IPS-NIHi7 (cell line): ENCODE results near the gene PITPNC1.
"Not testable (repeated sequence)": the region's sequence is repeated elsewhere in the genome, so short reads cannot be mapped to it uniquely, and the experiment has no call there.

Experiments used
- DNase-seq: peaks from one replicate; pipeline ENCODE4 v3.0.0; 2012; ENCODE audit warnings: mixed read lengths; ENCODE audit errors: extremely low spot score

The PITPNC1 gene

DNA sequence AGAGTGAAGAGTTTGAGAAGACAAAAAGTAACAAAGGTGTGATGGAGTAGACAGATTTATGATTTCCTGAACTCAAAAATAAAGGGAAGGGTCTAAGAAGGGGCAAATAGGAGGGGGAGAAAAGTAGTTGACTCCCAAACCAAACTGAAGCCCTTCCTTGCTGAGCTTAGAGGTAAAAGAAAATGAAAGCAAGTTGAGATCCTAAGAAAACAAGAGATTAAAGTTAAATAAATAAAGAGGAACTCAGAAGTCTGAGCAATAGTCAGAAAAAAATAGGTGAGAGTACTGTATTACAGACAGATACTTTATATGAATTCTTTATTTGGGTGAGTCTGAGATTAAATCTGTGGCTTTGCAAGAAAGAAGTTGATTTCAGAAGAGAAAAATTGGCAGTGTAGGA, 7.4 kb upstream of the PITPNC1 start:
- DNase-seq: no peak

DNA sequence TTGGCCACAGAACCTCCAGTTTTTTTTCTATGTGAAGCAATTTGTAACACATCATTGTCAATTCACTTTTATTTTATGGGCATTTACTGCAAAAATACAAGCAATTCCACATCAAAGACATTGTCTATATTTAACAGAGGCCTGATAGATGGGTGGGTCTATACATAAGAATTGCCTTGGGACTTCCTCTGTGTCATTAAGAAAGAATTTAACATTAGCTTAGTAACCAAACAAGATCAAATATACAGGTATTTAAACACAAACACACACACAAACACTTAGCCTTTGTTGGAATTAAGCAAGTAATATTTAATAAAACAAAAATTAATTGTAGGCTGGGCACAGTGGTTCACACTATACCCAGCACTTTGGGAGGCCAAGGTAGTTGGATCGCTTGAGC, 4.3 kb upstream of the PITPNC1 start:
- no peak for DNase-seq

DNA sequence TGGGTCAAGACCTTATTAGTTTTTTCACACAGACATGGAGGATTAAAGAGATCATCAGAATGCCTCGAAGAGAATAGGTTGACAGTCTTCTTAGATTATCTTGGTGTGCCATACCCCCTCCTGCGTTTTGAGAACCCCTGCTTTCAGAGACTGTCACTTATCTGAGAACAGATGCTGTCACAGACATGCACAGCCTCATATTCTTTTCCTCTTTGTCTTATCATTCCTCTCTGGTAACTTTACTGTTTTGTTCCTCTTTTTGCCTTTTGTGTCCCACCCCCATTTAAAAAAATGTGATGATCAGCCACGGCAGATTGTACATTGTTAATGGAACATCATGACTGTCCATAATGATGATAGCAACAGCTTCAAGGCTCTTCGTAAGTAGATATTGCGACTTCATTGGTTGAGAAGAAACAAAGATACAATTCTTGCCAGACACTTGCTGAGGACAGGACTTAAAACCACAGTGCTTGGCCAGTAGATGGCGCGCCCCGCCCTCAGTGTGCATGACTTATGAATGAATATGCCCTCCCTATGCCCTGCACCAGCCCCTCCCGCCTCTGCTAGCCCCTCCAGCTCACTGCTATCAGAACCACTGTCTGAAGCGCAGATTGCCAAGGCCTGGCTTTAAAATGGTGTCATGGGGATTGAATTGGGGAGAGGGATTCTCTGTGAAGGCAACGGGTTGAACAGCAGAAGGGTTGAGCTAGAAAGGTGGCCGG, 2.6 kb upstream of the PITPNC1 start:
- DNase-seq: peak; percentile 77

DNA sequence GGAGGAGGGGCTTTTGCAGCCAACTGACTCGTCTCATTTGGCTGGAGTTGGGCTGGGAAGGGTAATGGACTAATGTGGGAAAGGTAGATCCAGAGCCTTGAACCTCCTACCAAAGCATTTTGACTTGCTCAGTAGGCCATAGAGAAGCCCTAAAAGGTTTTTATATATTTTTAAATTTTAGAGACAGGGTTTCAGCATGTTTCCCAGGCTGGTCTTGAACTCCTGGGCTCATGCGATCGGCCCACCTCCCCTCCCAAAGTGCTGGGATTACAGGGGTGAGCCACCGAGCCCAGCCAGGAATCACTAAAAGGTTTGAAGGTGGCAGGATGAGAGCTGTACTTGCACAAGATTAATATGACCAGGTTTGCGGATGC, 2.0 kb upstream of the PITPNC1 start:
- DNase-seq: no peak

GRCh38 chr17:67375716-67376115, 1.4 kb upstream of the PITPNC1 start:
- DNase-seq: no peak

DNA sequence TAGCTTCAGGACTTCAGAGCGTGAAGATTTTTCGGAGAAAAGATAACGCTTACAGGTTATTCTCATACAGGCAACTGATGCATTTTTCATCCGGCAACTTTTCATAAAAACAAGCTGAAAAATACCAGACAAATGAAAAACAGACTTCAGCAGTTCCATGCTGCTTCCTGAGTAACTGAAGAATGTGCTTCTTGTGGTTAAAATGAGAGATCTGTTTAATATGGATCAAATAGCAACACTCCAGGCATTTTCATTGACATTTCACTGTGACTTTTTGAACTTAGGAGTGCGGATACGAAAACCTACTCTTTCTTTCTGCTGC, 705 bp upstream of the PITPNC1 start:
- DNase-seq: no peak

DNA sequence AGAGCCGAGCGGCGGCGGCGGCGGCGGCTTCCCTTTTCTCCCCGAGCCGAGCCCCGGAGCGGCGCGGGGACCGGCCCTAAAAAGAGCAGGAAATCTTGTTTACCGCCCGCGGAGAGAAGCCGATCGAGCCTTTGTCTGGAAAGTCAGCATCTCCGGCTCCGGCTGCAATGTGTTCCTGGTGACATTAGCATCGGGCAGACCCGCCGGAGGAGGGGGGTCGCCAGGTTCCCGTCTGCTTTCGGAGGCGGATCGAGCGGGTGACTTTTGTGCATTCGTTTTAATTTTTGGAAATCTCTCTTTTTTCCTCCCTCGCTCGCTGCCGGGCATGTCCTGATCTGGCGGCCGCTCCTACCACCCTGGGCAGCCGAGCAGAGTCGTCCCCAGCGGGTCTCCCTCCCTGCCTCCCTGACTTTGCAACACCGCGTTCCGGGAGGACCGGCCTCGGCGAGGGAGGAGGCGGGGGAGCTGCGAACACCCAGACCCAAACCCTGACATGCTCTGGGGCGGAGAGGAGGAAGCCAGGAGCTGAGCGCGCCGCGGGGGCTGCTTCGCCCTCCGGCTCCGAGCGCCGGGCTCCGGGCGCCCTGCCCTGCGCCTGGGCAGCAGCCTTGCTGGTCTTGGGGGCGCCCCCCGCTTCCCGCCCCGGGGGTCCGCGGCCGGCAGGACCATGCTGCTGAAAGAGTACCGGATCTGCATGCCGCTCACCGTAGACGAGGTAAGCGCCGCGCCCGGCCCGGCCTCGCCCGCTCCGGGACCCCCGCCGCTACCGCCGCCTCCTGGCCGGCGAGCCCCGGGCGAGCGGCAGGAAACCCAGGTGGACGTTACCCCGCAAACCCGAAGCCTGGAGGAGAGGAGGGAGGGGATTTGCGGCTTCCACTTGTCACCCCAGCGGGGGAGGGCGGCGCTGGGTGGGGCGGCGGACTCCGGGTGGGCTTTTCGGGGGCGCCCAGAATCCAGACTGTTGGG, 690 bp downstream of the PITPNC1 start:
- DNase-seq: peak; percentile 50

DNA sequence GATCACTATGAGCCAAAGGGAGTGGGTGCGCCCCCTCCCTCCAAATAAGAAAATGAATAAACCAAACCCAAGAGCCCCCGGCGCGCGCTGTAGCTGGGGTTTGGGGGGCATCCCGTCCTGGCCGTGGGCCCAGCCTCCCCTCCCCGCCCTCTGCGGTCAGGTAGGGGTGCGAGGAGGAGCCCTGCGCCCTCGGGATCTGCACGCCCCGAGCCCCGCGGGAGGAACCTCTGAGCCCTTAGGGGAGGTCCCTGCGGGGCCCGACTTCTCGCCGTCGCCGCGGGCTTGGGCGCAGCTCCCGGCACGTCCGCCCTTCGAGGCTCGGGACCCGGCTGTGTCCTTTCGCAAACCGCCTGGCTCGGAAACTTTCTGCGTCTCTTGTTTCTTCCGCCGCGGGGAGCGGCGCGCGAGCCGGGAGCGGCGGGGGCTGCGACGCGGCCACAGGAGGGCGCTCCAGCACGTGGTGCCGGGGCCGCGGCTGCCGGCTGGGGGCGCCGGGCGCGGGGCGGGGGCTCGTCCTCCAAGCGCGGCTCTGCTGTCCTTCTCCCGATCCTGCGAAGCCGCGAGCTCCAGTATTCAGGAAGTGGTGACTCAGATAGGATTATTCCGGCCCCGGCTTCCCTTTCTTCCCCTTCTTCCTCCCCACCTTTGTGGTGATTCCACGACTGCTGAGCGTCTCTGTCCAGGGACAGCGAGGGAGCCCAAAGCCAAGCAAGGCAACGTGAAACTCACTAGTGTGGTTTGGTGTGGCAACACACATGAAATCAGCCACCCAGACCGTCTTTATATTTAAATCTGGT, 1.6 kb downstream of the PITPNC1 start:
- DNase-seq: peak; percentile 87

DNA sequence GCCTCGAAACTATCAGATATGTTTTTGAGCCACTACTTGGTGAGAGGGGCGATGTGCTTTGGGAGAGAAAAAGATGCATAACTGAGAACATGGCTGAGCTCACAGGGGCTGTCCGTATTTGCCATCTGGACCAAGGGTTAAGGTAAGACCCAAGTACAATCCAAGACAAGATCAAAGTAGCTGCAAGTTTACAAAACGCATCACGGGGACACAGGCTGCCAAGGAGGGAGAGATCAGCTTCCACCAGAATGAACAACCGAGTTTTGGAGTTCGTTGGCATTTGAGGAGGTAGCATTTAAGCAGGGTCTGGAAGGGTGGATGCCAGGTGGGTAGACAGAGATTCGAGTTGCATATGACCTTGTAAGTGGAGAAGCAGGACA, 2.2 kb downstream of the PITPNC1 start:
- no peak for DNase-seq

DNA sequence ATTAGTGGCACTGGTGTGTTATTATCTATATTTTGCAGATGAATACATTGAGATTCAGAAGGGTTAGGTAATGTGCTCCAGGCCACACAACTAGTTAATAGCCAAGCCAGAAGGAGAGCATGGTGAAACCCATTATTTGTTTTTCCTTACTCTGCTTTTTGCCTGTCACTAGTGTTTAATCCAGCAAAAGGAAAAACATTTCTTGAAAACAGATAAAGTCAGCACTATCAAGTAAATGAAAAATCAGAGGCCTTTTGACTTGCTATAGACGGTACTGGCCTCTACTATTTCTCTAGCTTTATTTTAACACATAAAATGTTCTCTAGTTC, 4.8 kb downstream of the PITPNC1 start:
- no peak for DNase-seq

DNA sequence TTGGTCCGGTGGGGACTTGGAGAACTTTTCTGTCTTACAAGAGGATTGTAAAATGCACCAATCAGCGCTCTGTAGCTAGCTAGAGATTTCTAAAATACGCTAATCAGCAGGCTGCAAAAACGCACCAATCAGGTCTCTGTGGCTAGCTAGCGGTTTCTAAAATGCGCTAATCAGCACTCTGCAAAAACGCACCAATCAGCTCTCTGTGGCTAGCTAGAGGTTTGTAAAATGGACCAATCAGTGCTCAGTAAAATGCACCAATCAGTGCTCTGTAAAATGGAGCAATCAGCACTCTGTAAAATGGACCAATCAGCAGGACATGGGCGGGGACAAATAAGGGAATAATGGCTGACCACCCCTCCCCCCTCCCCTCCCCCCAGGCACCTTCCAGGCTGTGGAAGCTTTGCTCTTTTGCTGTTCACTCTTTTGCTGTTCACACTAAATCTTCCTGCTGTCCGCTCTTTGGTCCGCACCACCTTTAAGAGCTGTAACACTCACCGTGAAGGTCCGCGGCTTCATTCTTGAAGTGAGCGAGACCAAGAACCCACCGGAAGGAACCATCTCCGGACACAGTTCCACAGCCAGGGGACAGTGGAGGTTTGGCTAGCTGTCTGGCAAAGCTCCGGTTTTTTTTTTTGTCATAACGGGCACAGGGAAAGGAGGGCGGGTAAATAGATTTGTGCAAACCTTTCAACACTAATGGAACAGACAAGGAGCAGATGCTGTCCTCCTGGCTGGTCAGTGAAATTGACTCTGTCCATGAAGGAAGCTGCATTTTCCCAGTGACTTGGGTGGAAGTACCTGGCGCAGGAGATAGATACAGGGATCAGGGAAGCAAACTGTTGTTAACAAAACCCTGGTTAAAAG, 8.3 kb downstream of the PITPNC1 start:
- no peak for DNase-seq

- DNase-seq: peak; percentile 78
Measured at GRCh38 chr17:67386965-67387551, 10.0 kb downstream of the PITPNC1 start.

- DNase-seq: not testable (repeated sequence)
Measured at GRCh38 chr17:67388536-67388935, 11.5 kb downstream of the PITPNC1 start.

- DNase-seq: no peak
Measured at GRCh38 chr17:67388986-67389385, 11.9 kb downstream of the PITPNC1 start.

GRCh38 chr17:67390006-67390645, 13.0 kb downstream of the PITPNC1 start:
- no peak for DNase-seq

DNA sequence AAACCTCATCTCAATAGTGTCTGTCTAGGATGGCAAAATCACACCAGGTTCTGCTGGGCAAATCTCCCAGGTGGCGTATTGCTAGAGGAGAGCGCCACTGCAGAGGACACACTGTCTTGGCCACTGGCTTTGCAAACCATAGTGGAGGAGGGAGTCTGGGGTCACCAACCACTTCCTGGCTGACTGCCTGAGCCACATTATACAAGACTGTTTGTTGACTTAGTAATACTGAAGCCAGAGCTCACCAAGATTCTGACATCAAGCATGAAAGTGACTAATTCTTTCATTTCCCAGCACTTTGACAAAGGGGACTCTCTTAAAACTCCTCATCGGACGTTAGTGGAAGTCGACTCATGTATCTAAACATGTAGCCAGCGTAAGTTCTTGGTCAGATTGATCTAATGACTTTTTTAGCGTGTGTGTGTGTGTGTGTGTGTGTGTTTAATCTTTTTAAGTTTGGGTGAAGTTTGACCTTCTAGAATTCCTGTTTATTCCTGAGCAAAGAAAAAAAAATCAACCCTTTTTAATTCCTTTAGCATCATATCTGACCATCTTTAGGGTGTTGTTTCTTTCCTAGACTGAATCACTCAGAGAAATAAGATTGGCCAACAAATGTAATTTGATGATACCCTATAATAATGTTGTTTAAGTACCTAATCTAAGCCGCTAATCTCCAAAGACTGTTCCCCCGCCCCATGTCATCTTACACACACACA, 13.7 kb downstream of the PITPNC1 start:
- DNase-seq: no peak

- DNase-seq: no peak
Measured at GRCh38 chr17:67392111-67392510, 15.0 kb downstream of the PITPNC1 start.

DNA sequence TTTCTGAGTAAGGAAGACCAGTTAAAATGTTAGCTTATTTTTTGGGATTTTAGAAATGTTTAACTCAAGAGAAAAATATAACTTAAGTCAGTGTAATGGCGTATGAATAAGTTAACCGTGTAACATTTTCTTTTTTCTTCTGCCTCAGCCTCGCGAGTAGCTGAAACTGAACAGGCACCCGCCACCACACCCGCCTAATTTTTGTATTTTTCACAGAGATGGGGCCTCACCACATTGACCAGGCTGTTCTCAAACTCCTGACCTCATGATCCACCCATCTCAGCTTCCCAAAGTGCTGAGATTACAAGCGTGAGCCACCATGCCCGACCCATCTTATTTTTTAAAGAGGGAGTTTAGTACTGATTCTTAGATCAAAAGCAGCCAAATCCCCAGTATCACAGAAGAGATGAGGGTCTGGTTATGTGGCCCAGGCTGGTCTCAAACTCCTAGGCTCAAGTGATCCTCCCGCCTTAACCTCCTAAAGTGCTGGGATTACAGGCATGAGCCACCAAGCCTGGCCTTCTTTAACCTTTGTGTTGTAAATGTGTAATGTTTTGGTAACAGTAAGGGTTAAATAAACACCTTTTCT, 16.8 kb downstream of the PITPNC1 start:
- no peak for DNase-seq

GRCh38 chr17:67399676-67400075, 22.6 kb downstream of the PITPNC1 start:
- no peak for DNase-seq

- no peak for DNase-seq
Measured at GRCh38 chr17:67400193-67400592, 23.1 kb downstream of the PITPNC1 start.
